DND-41 (cell line): ENCODE data around the gene TAF6.

ENCODE experiments used
- EZH2 ChIP-seq: IDR thresholded peaks from 3 replicates; pipeline ENCODE4 v1.6.1; 2012; ENCODE audit warnings: borderline replicate concordance, low read depth, mild to moderate bottlenecking, moderate library complexity, low read length, inconsistent platforms; ENCODE audit not compliant: severe bottlenecking
- TF ChIP-seq, protein P1 (sequence below): IDR thresholded peaks from 2 replicates; pipeline ENCODE4 v1.5.1; 2012; ENCODE audit warnings: borderline replicate concordance, low read length, moderate library complexity, mild to moderate bottlenecking; ENCODE audit not compliant: poor library complexity, severe bottlenecking; ENCODE audit errors: extremely low read depth

- TF ChIP-seq, protein P1, sequence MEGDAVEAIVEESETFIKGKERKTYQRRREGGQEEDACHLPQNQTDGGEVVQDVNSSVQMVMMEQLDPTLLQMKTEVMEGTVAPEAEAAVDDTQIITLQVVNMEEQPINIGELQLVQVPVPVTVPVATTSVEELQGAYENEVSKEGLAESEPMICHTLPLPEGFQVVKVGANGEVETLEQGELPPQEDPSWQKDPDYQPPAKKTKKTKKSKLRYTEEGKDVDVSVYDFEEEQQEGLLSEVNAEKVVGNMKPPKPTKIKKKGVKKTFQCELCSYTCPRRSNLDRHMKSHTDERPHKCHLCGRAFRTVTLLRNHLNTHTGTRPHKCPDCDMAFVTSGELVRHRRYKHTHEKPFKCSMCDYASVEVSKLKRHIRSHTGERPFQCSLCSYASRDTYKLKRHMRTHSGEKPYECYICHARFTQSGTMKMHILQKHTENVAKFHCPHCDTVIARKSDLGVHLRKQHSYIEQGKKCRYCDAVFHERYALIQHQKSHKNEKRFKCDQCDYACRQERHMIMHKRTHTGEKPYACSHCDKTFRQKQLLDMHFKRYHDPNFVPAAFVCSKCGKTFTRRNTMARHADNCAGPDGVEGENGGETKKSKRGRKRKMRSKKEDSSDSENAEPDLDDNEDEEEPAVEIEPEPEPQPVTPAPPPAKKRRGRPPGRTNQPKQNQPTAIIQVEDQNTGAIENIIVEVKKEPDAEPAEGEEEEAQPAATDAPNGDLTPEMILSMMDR = no peak
- TF ChIP-seq EZH2 = no peak
Measured at GRCh38 chr7:100071018-100071723, 48.0 kb downstream of the TAF6 start.
